OCI-LY7 (cell line): ENCODE data around the gene NT5C3A. TPM values are rescaled to one million over a fixed set of nuclear protein-coding genes. Genes with fewer than 3 reads are reported as not detected.

Source experiments
- BruUV-seq: library from RNA; stranded (reverse); fragments of 400-500 nt; replicated peaks from 2 replicates; lab custom pipeline; 2021; lab: Mats Ljungman, UMichigan
- CTCF ChIA-PET: fragments of 300-600 bp; sonication (Branson Sonifier 250); formaldehyde crosslinking; loops from one replicate; lab custom pipeline; 2022; ENCODE audit warnings: antibody characterized with exemption; ENCODE audit not compliant: unreplicated experiment; lab: Charles Lee
- POLR2A ChIA-PET: fragments of 300-600 bp; sonication (Branson Sonifier 250); formaldehyde crosslinking; loops from one replicate; lab custom pipeline; 2022; ENCODE audit warnings: antibody characterized with exemption; lab: Charles Lee
- DNase-seq: peaks from one replicate; pipeline ENCODE4 v3.0.0-alpha.2; 2015; ENCODE audit warnings: low spot score
- H2AFZ ChIP-seq: fragments of 200-600 bp; sonication (generic), shearing (Covaris generic); 2 replicates; pipeline ENCODE4 v1.6.1; 2014; ENCODE audit warnings: mild to moderate bottlenecking, antibody characterized with exemption, low read length, moderate library complexity
- H3K27ac ChIP-seq: fragments of 200-600 bp; sonication (generic); 2 replicates; pipeline ENCODE4 v1.5.1; 2014; ENCODE audit warnings: mixed run types, low read depth, mild to moderate bottlenecking, moderate library complexity, low read length, inconsistent platforms; ENCODE audit not compliant: poor library complexity, severe bottlenecking
- H3K36me3 ChIP-seq: fragments of 200-600 bp; sonication (generic); 2 replicates; pipeline ENCODE4 v1.6.1; 2014; ENCODE audit warnings: mild to moderate bottlenecking, antibody characterized with exemption, low read length, moderate library complexity, mixed read lengths; ENCODE audit not compliant: insufficient read depth
- H3K4me1 ChIP-seq: fragments of 200-600 bp; sonication (generic); 2 replicates; pipeline ENCODE4 v1.5.1; 2014; ENCODE audit warnings: mild to moderate bottlenecking, low read length; ENCODE audit not compliant: insufficient read depth, poor library complexity, severe bottlenecking
- H3K4me2 ChIP-seq: fragments of 200-600 bp; sonication (generic); 2 replicates; pipeline ENCODE4 v1.6.1; 2014; ENCODE audit warnings: mild to moderate bottlenecking, low read length
- H3K4me3 ChIP-seq: fragments of 200-600 bp; sonication (generic); 2 replicates; pipeline ENCODE4 v1.5.1; 2014; ENCODE audit warnings: mild to moderate bottlenecking, low read depth, low read length; ENCODE audit not compliant: poor library complexity, severe bottlenecking
- H3K79me2 ChIP-seq: fragments of 200-600 bp; sonication (generic); 2 replicates; pipeline ENCODE4 v1.6.1; 2016; ENCODE audit warnings: low read depth, mild to moderate bottlenecking, low read length, moderate library complexity, mixed read lengths; ENCODE audit not compliant: insufficient read depth
- H3K9me2 ChIP-seq: fragments of 200-600 bp; sonication (generic); 2 replicates; pipeline ENCODE4 v1.6.1; 2016; ENCODE audit warnings: mild to moderate bottlenecking, low read length, mixed read lengths; ENCODE audit not compliant: insufficient read depth
- H3K9me3 ChIP-seq: fragments of 200-600 bp; sonication (generic); 2 replicates; pipeline ENCODE4 v1.6.1; 2014; ENCODE audit warnings: mild to moderate bottlenecking, mixed run types, low read length, mixed read lengths
- H4K20me1 ChIP-seq: fragments of 200-600 bp; sonication (generic); 2 replicates; pipeline ENCODE4 v1.6.1; 2014; ENCODE audit warnings: mild to moderate bottlenecking, antibody characterized with exemption, low read length, moderate library complexity, mixed read lengths; ENCODE audit not compliant: insufficient read depth
- EZH2phosphoT487 ChIP-seq: fragments of 200-600 bp; sonication (generic); IDR thresholded peaks from 2 replicates; pipeline ENCODE4 v1.6.1; 2018; ENCODE audit warnings: low read depth, borderline replicate concordance, mild to moderate bottlenecking, mixed run types, antibody characterized with exemption, low read length, moderate library complexity, mixed read lengths
- intact Hi-C: fragments of 100-400 bp; cut with micrococcal nuclease; formaldehyde crosslinking; loops from one replicate; pipeline ENCODE4 v1.10.0; 2022; ENCODE audit not compliant: unreplicated experiment
- total RNA-seq, 2 experiments: library from RNA; depleted of rRNA in 1 of 2; stranded (reverse); fragments of >200 nt in 1 of 2; shearing (Covaris generic) in 1 of 2; gene quantifications; 2 replicates each; pipeline ENCODE4 v1.2.3, GENCODE V29; 2014 to 2022
- TF ChIP-seq, protein P1 (sequence below): fragments of 200-600 bp; sonication (generic); conservative IDR thresholded peaks from 2 replicates; pipeline ENCODE4 v1.5.1; 2014; ENCODE audit warnings: mild to moderate bottlenecking, antibody characterized with exemption, low read length, moderate library complexity, mixed read lengths

The NT5C3A gene
- total RNA-seq, 2 experiments from 2014 or later, result 37.1 to 62.4 TPM

DNA sequence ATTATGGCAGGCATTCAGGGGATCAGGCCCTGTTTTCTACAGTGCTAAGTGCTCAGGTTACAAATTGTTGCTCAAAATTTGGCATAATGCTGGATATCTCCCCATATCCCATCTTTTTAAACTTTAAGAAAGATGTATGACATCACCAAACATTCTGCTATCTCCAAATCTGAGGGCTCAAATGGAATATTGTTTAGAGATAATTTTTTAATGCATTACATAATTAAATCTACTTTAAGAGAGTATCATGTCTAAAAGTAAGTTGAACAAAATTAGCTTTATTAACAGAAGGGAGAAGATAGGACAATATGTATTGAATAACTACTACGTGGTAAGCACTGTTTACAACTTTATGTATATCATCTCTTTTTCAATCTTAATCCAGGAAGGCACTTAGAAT lies 13.9 kb downstream of the NT5C3A start:
- no peak overlapping the region for H3K27ac ChIP-seq
- no TSS peak for BruUV-seq
- peaks cover 21% of the 10 kb centered on the region for H3K36me3 ChIP-seq
- H3K79me2 ChIP-seq, result peaks cover 99% of the 10 kb centered on the region
- no peak overlapping the region for H2AFZ ChIP-seq
- peaks cover 79% of the 10 kb centered on the region for H3K4me1 ChIP-seq
- ChIA-PET POLR2A (interaction anchor here (0.6 to 2.8 kb wide), 9 partner anchors 8 to 196 kb away, joined by 3 to 44 read pairs (median 5); partner anchors contain the start of gene NT5C3A), CTCF (no interaction called here)
- H4K20me1 ChIP-seq, result peaks cover 25% of the 10 kb centered on the region; the same call in 1 of the 2 replicates
- TF ChIP-seq, protein P1, sequence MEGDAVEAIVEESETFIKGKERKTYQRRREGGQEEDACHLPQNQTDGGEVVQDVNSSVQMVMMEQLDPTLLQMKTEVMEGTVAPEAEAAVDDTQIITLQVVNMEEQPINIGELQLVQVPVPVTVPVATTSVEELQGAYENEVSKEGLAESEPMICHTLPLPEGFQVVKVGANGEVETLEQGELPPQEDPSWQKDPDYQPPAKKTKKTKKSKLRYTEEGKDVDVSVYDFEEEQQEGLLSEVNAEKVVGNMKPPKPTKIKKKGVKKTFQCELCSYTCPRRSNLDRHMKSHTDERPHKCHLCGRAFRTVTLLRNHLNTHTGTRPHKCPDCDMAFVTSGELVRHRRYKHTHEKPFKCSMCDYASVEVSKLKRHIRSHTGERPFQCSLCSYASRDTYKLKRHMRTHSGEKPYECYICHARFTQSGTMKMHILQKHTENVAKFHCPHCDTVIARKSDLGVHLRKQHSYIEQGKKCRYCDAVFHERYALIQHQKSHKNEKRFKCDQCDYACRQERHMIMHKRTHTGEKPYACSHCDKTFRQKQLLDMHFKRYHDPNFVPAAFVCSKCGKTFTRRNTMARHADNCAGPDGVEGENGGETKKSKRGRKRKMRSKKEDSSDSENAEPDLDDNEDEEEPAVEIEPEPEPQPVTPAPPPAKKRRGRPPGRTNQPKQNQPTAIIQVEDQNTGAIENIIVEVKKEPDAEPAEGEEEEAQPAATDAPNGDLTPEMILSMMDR, result no peak
- no peak for TF ChIP-seq EZH2phosphoT487
- no peaks in the 10 kb centered on the region for H3K9me2 ChIP-seq
- H3K9me3 ChIP-seq, result no peaks in the 10 kb centered on the region
- intact Hi-C loops, result no loop called here
- no peak overlapping the region for H3K4me3 ChIP-seq
- H3K4me2 ChIP-seq, result no peak overlapping the region
- no peak for DNase-seq

- Histone ChIP-seq H3K4me2 (peak overlapping the region; percentile 16; the same call in 1 of the 2 replicates), H3K4me3 (no peak overlapping the region), H2AFZ (no peak overlapping the region), H4K20me1 (peaks cover 25% of the 10 kb centered on the region; the same call in 1 of the 2 replicates), H3K4me1 (peaks cover 79% of the 10 kb centered on the region), H3K79me2 (peaks cover 99% of the 10 kb centered on the region), H3K9me2 (no peaks in the 10 kb centered on the region), H3K36me3 (peaks cover 20% of the 10 kb centered on the region), H3K27ac (no peak overlapping the region), H3K9me3 (no peaks in the 10 kb centered on the region)
- intact Hi-C loops, result no loop called here
- ChIA-PET POLR2A (interaction anchor here (0.8 to 2.8 kb wide), 7 partner anchors 8 to 60 kb away, joined by 3 to 44 read pairs (median 4); no protein-coding TSS in a partner anchor), CTCF (no interaction called here)
- DNase-seq, result no peak
- TF ChIP-seq, protein P1, result no peak
- no peak for TF ChIP-seq EZH2phosphoT487
- BruUV-seq, result no TSS peak
These were observed 14.3 kb downstream of the NT5C3A start for GRCh38 chr7:33048257-33048656.

- no peak overlapping the region for H3K4me3 ChIP-seq
- DNase-seq, result no peak
- intact Hi-C loops, result no loop called here
- H4K20me1 ChIP-seq, result peaks cover 12% of the 10 kb centered on the region; the same call in 1 of the 2 replicates
- H3K9me3 ChIP-seq, result no peaks in the 10 kb centered on the region
- H2AFZ ChIP-seq, result no peak overlapping the region
- H3K4me2 ChIP-seq, result no peak overlapping the region
- POLR2A ChIA-PET, result interaction anchor here (0.6 to 3.3 kb wide), 4 partner anchors 9 to 549 kb away, joined by 3 to 23 read pairs (median 4); partner anchors contain the start of gene NT5C3A
- H3K27ac ChIP-seq, result no peak overlapping the region
- H3K4me1 ChIP-seq, result peaks cover 76% of the 10 kb centered on the region
- BruUV-seq, result no TSS peak
- TF ChIP-seq, protein P1, result no peak
- TF ChIP-seq EZH2phosphoT487, result no peak
- CTCF ChIA-PET, result no interaction called here
- no peaks in the 10 kb centered on the region for H3K9me2 ChIP-seq
- H3K36me3 ChIP-seq, result peaks cover 20% of the 10 kb centered on the region
- peaks cover 99% of the 10 kb centered on the region for H3K79me2 ChIP-seq
These were observed 17.6 kb downstream of the NT5C3A start for GRCh38 chr7:33044986-33045385.
